Gastrocnemius medialis (tissue), 4 donors: ENCODE measurements around the gene SAE1. TPM values are rescaled to one million over a fixed set of nuclear protein-coding genes. Genes with fewer than 3 reads are reported as not detected.

Experiments used
- ATAC-seq, 2 donors: fragments of 150-250 bp; one replicate each; pipeline ENCODE4 v1.9.1; 2016
- DNase-seq, 2 donors: peaks; one replicate each; pipeline ENCODE4 v3.0.0-alpha.2; 2019
- H3K27ac ChIP-seq, 4 donors: fragments of 200-600 bp; sonication (generic); 1 replicate in 1 of 4; 2 replicates in 3 of 4; pipeline ENCODE4 v1.5.1; 2016 to 2018; ENCODE audit warnings: mild to moderate bottlenecking in 2 of 4, moderate library complexity in 1 of 4
- H3K27me3 ChIP-seq, 3 donors: fragments of 200-600 bp; sonication (generic) in 2 of 3; 1 replicate in 1 of 3; 2 replicates in 2 of 3; pipeline versions ENCODE4 v1.5.1 to v1.6.0; 2016 to 2019; ENCODE audit warnings: mild to moderate bottlenecking in 1 of 3, moderate library complexity in 1 of 3
- H3K36me3 ChIP-seq, 2 donors: fragments of 200-600 bp; sonication (generic) in 1 of 2; one replicate each; pipeline ENCODE4 v1.5.1; 2017 to 2018
- H3K4me1 ChIP-seq, 2 donors: fragments of 200-600 bp; sonication (generic) in 1 of 2; one replicate each; pipeline ENCODE4 v1.5.1; 2016 to 2017; ENCODE audit warnings: mild to moderate bottlenecking in 2 of 2
- H3K4me3 ChIP-seq, 4 donors: fragments of 200-600 bp; sonication (generic) in 3 of 4; 1 replicate in 1 of 4; 2 replicates in 3 of 4; pipeline ENCODE4 v1.5.1; 2016 to 2019; ENCODE audit warnings: mild to moderate bottlenecking in 2 of 4
- H3K9me3 ChIP-seq, 3 donors: fragments of 200-600 bp; sonication (generic) in 2 of 3; 1 replicate in 1 of 3; 2 replicates in 2 of 3; pipeline ENCODE4 v1.5.1; 2016 to 2019
- CTCF ChIP-seq, 5 experiments: fragments of 450-650 bp in 3 of 5; fragments of 200-600 bp in 2 of 5; sonication (generic) in 2 of 5; IDR thresholded peaks in 4 of 5; conservative IDR thresholded peaks in 1 of 5; 1 replicate in 4 of 5; 2 replicates in 1 of 5; pipeline ENCODE4 v1.5.1; 2016 to 2019; ENCODE audit warnings: antibody characterized with exemption in 5 of 5, mild to moderate bottlenecking in 3 of 5, moderate library complexity in 3 of 5
- POLR2A ChIP-seq, 2 donors: fragments of 450-650 bp; IDR thresholded peaks; one replicate each; pipeline ENCODE4 v1.6.1; 2017; ENCODE audit warnings: antibody characterized with exemption in 2 of 2, mild to moderate bottlenecking in 2 of 2, moderate library complexity in 2 of 2
- in situ Hi-C, 4 donors: fragments of 200-750 bp; cut with MboI; loops; one replicate each; pipeline versions ENCODE4 v1.15.0 to v1.8.0; 2017; ENCODE audit warnings: low sequenced_read_pairs in 4 of 4
- intact Hi-C: fragments of 100-400 bp; cut with DNase I; formaldehyde crosslinking; loops from one replicate; pipeline ENCODE4 v1.15.1; 2023; ENCODE audit warnings: low total_unique reads
- total RNA-seq, 4 donors: library from RNA; depleted of rRNA; stranded (reverse); fragments of >200 nt; gene quantifications; one replicate each; pipeline versions ENCODE4 v1.1.0 to v1.2.3, GENCODE V29; 2016

The SAE1 gene
- total RNA-seq, 4 donors from 2014 or later, result 29.7 to 74.6 (median 46.4) TPM

DNA sequence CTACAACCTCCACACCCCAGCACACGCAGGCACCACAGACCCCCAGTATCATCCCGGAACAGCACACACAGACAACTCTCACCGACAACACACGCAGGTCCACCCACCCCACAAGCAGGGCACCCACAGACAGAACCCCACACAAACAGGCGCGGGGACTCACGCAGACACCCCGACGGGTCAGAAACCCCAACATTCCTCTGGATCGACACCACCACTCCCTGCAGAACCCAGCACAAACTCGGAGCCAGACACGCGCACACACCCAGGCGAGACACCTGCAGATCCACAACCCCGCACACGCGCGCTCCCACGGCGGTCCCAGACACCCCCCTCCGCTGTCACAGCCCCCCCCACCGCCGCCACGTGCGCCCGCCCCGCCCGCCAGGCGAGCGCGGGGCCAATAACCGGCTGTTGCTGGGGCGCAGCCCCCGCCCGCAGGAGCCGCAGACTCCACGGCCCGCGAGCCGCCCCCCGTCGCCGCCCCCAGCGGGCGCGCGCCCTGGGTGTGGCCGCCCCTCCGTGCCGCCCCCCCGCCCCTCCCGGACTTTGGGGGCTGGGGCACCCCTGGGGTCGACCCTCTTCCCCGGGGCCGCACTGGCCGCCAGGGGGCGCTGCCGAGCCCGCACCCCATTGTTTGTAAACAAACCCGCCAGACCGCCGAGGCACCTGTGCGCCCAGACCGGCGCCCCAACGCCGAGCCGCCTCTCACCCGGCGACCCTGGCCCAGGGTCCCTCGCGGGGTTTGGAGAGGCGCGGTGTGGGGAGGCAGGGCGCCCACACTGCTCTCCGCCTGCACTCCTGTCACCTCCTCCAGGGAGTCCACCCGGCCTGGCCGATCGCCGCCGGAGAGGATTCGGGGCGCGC lies 99.7 kb downstream of the SAE1 start:
- TF ChIP-seq CTCF (IDR thresholded peaks at IDR 0.05 in 4 of 5, conservative IDR thresholded peaks at IDR 0.05 in 1 of 5) (peak; percentile 88 to 100 (median 99)), POLR2A (IDR thresholded peaks at IDR 0.05) (no peak)
- ATAC-seq (peak; percentile 21 to 35), DNase-seq (peak; percentile 47 to 70)
- in situ Hi-C loops (no loop called here), intact Hi-C loops (no loop called here)
- peak overlapping the region; percentile 84 to 100 (median 90) for H3K4me3 ChIP-seq
- H3K4me1 ChIP-seq, result peaks cover 26 to 30% of the 10 kb centered on the region in 2 donors
- H3K36me3 ChIP-seq, result no peaks in the 10 kb centered on the region
- H3K27ac ChIP-seq, result peak overlapping the region; percentile 98 to 100 (median 100)
- no peaks in the 10 kb centered on the region for H3K9me3 ChIP-seq
- no peaks in the 10 kb centered on the region for H3K27me3 ChIP-seq

DNA sequence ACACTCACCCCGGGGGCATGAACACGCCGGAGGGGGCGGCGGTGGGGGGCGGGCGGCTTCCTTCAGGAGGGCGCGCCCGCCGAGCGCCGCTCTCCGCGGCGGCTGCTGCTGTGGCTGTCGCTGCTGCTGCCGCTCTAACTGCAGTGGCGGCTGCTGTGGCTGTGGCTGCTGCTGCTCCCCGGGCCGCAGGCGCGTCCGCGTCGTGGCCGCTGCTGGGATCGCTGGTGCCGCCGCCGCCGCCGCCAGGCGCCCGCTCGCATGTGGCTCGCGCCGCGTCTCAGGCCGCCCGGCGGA lies 100.2 kb downstream of the SAE1 start, which contains the start of gene BBC3:
Gene BBC3 (minus strand): TSS at position 279 of the 294 bp plus-strand sequence. CDS start 2,768 bp downstream, outside the sequence.
- ATAC-seq, result no peak
- Histone ChIP-seq H3K27me3 (no peaks in the 10 kb centered on the region), H3K9me3 (no peaks in the 10 kb centered on the region), H3K36me3 (no peaks in the 10 kb centered on the region), H3K4me3 (peak within 1 kb of the TSS; percentile 84 to 100 (median 90)), H3K4me1 (peaks cover 21 to 24% of the 10 kb centered on the region in 2 donors), H3K27ac (peak within 1 kb of the TSS; percentile 98 to 100 (median 100))
- intact Hi-C loops, result loop anchor here (1.0 kb wide), 1 partner anchor 10 kb away; no protein-coding TSS in a partner anchor
- TF ChIP-seq POLR2A (IDR thresholded peaks at IDR 0.05) (peak; percentile 85 to 95), CTCF (IDR thresholded peaks at IDR 0.05 in 4 of 5, conservative IDR thresholded peaks at IDR 0.05 in 1 of 5) (no peak)
- in situ Hi-C loops, result no loop called here
- DNase-seq, result no peak

DNA sequence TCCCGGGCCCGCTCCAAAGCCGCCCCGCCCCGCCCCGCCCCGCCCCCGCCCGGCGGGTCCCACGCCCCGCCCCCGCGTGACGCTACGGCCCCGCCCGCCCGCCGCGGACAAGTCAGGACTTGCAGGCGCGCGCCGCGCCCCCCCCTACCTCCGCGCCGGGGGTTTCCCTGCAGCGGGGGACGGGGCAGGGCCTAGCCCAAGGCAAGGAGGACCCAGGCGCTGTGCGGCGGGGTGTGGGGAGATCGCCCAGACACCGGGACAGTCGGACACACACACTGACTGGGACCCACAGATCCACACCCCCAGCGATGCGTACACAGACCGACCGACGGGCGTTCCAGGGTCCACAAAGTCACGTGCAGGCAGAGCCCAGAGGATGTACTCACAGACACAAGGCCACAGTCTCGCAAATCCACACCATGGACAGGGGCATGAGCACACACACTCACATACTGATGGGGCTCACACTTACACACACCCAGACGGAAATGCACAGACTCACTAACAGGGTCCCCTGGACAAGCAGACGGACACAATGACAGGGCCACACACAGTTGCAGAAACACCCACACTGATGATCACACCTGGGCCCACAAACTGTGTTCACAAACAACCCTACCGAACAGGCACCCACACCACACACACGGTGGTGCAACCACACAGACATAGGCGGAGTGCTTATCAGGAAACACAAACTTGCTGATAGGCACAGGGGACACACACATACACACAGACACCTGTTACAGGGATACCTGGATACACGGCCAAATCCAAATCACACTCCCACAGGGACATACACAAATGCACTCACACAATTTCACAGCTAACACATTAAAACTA lies 100.8 kb downstream of the SAE1 start:
- intact Hi-C loops, result loop anchor here (1.0 kb wide), 1 partner anchor 10 kb away; no protein-coding TSS in a partner anchor
- peak overlapping the region; percentile 47 to 100 (median 70) for H3K4me3 ChIP-seq
- DNase-seq (peak; percentile 70 to 88), ATAC-seq (peak; percentile 39 to 40)
- no peaks in the 10 kb centered on the region for H3K9me3 ChIP-seq
- H3K27ac ChIP-seq, result peak overlapping the region; percentile 80 to 100 (median 100)
- TF ChIP-seq CTCF (IDR thresholded peaks at IDR 0.05 in 4 of 5, conservative IDR thresholded peaks at IDR 0.05 in 1 of 5) (no peak), POLR2A (IDR thresholded peaks at IDR 0.05) (no peak)
- H3K4me1 ChIP-seq, result peaks cover 21 to 24% of the 10 kb centered on the region in 2 donors
- in situ Hi-C loops, result no loop called here
- H3K27me3 ChIP-seq, result no peaks in the 10 kb centered on the region
- H3K36me3 ChIP-seq, result no peaks in the 10 kb centered on the region

DNA sequence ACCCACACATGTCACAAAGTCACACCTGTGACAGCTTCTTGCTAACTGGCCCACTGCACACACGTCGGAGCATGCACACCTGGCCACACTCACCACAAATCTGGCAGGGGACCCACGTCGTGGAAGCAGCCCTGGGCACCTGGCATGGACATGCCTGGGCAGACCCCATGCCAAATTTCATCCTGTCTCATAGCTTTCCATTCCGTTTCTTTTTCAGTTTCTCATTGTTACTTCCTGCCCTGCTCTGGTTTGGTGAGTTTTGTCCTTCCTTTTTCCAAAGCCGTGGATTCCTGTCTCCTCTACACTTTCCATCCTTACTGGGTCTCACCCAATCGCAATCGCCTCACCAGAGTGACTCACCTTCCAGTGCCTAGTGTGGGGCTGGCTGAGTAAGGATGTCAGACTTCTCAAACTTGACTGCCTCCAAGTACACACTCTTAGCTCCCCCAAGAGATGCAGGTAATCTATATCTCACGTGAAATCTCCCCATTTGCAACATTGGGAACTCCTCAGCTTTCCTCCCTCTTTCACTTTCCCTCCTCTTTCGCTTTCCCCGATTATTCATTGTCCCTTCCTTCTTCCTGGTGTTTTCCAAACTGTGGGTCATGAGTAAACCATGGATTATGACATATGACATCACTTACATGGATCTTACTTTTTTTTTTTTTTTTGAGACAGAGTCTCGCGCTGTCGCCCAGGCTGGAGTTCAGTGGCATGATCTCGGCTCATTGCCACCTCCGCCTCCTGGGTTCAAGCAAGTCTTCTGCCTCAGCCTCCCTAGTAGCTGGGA lies 102.0 kb downstream of the SAE1 start:
- Histone ChIP-seq H3K4me3 (peak overlapping the region in 1 of 4 donors; percentile 84), H3K36me3 (no peaks in the 10 kb centered on the region), H3K9me3 (no peaks in the 10 kb centered on the region), H3K27ac (peak overlapping the region; percentile 52 to 100 (median 90)), H3K4me1 (peaks cover 11 to 20% of the 10 kb centered on the region in 2 donors), H3K27me3 (no peaks in the 10 kb centered on the region)
- TF ChIP-seq POLR2A (IDR thresholded peaks at IDR 0.05) (no peak), CTCF (IDR thresholded peaks at IDR 0.05 in 4 of 5, conservative IDR thresholded peaks at IDR 0.05 in 1 of 5) (no peak)
- DNase-seq (no peak), ATAC-seq (no peak)
- intact Hi-C loops, result no loop called here
- in situ Hi-C loops, result no loop called here
